Mucosa of stomach (tissue), 1 donor: Measurements from ENCODE around the gene ATAD3B.
"Not testable (repeated sequence)": the region's sequence is repeated elsewhere in the genome, so short reads cannot be mapped to it uniquely, and the experiment has no call there.

ENCODE experiments used
- H3K27me3 ChIP-seq: one replicate; pipeline ENCODE4 v1.7.0; 2013; ENCODE audit warnings: mild to moderate bottlenecking, low read length; ENCODE audit not compliant: control insufficient read depth, insufficient read depth
- H3K36me3 ChIP-seq: one replicate; pipeline ENCODE4 v1.7.0; 2013; ENCODE audit warnings: low read length; ENCODE audit not compliant: control insufficient read depth, insufficient read depth
- H3K4me1 ChIP-seq: one replicate; pipeline ENCODE4 v1.7.0; 2013; ENCODE audit warnings: mild to moderate bottlenecking, low read length; ENCODE audit not compliant: control insufficient read depth, insufficient read depth
- H3K4me3 ChIP-seq: one replicate; pipeline ENCODE4 v1.7.0; 2013; ENCODE audit warnings: low read length
- H3K9ac ChIP-seq: one replicate; pipeline ENCODE4 v1.7.0; 2013; ENCODE audit warnings: mild to moderate bottlenecking, low read length, moderate library complexity
- H3K9me3 ChIP-seq: one replicate; pipeline ENCODE4 v1.7.0; 2013; ENCODE audit warnings: mild to moderate bottlenecking, low read length, moderate library complexity; ENCODE audit not compliant: control insufficient read depth
- donor health status: Pancreatic carcinoma.

The ATAD3B gene

DNA sequence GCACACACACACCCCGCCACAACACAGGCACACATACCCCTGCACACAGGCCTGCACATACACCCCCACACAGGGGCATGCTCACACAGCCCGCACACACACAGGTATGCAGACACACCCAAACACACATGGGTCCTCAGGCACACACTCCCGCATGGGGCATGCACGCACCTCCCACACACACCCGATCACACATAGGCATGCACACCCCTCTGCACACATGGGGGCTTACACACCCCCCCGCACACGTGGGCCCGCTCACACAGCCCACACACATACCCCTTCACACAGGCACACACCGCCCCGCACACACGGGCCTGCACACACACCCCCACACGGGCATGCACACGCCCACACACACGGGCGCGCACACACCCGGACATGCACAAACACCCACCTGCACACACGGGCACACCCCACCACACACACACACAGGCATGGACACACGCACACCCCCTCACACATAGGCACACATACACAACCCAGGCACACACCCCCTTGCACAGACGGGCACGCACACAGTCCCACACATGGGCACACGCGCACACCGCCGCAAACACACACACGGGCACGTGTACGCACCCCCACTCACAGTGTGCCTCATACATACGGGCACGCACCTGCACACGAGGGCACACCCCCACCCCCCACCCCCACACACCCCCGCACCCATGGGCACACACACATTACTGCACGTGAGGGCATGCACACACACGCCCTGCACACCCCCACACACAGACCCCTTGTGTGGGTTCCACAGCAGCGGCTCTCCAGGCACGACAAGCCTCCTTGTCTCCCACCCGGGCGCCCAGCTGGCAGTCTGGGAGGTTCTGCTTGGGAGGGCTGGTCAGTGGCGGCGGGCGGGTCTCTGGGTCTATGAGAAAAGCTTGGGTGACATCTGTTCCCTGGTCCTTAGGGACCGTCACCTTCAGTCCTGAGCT, 8.3 kb downstream of the ATAD3B start:
- Histone ChIP-seq H3K9ac (no peak overlapping the region), H3K4me3 (no peak overlapping the region), H3K4me1 (no peaks in the 10 kb centered on the region), H3K9me3 (no peaks in the 10 kb centered on the region), H3K27me3 (no peaks in the 10 kb centered on the region), H3K36me3 (peaks cover 7% of the 10 kb centered on the region)

DNA sequence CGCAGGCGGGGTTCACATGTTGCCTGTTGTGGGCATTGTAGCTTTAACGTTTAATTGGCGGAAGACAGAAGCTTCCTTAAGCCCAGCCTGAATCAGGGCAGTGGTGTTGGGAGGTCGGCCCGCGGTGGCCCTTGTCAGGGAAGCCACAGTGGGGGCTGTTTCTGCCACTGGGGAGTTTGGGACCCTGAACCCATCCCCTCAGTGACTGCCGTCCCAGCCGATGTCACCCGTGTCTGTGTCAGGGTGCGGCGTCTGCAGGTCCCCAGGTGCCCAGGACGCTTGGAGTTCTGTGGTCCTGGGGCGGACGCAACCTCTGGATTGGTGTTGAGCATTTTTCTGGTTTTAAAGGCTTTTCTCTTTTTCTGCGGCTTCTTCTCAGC, 8.9 kb downstream of the ATAD3B start:
- H3K36me3 ChIP-seq, H3K27me3 ChIP-seq, H3K4me3 ChIP-seq: not testable (repeated sequence)

DNA sequence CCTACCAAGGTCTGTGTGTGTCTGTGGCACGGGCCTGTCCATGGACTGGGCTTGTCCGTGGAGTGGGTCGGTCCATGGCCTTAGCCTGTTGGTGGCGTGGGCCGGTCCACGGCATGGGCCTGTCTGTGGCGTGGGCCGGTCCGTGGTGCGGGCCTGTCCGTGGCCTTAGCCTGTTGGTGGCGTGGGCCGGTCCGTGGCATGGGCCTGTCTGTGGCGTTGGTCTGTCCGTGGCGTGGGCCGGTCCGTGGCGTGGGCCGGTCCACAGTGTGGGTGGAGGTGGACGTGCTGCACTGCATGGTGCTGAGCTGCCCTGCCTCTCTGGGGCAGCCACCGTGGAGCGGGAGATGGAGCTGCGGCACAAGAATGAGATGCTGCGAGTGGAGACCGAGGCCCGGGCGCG, 10.2 kb downstream of the ATAD3B start:
- H3K4me1 ChIP-seq, H3K27me3 ChIP-seq, H3K9me3 ChIP-seq, H3K36me3 ChIP-seq, H3K9ac ChIP-seq, H3K4me3 ChIP-seq: not testable (repeated sequence)

More for the DNA sequence above, 8.9 kb downstream of the ATAD3B start:
- H3K4me1 ChIP-seq, H3K9ac ChIP-seq, H3K9me3 ChIP-seq: not testable (repeated sequence)

- no peaks in the 10 kb centered on the region for H3K9me3 ChIP-seq
- H3K9ac ChIP-seq, result no peak overlapping the region
- H3K4me1 ChIP-seq, result no peaks in the 10 kb centered on the region
- peaks cover 7% of the 10 kb centered on the region for H3K36me3 ChIP-seq
- no peak overlapping the region for H3K4me3 ChIP-seq
- H3K27me3 ChIP-seq, result no peaks in the 10 kb centered on the region
These were observed 11.3 kb downstream of the ATAD3B start for GRCh38 chr1:1482856-1483255.

- no peak overlapping the region for H3K9ac ChIP-seq
These were observed 12.1 kb downstream of the ATAD3B start for GRCh38 chr1:1483714-1484113.

GRCh38 chr1:1484976-1485750, 13.6 kb downstream of the ATAD3B start:
- H3K4me1 ChIP-seq, H3K4me3 ChIP-seq, H3K9ac ChIP-seq, H3K36me3 ChIP-seq, H3K9me3 ChIP-seq, H3K27me3 ChIP-seq: not testable (repeated sequence)

More at GRCh38 chr1:1483714-1484113, 12.1 kb downstream of the ATAD3B start:
- peaks cover 7% of the 10 kb centered on the region for H3K36me3 ChIP-seq
- no peaks in the 10 kb centered on the region for H3K9me3 ChIP-seq
- H3K4me3 ChIP-seq, result no peak overlapping the region
- H3K4me1 ChIP-seq, result no peaks in the 10 kb centered on the region
- H3K27me3 ChIP-seq, result no peaks in the 10 kb centered on the region

DNA sequence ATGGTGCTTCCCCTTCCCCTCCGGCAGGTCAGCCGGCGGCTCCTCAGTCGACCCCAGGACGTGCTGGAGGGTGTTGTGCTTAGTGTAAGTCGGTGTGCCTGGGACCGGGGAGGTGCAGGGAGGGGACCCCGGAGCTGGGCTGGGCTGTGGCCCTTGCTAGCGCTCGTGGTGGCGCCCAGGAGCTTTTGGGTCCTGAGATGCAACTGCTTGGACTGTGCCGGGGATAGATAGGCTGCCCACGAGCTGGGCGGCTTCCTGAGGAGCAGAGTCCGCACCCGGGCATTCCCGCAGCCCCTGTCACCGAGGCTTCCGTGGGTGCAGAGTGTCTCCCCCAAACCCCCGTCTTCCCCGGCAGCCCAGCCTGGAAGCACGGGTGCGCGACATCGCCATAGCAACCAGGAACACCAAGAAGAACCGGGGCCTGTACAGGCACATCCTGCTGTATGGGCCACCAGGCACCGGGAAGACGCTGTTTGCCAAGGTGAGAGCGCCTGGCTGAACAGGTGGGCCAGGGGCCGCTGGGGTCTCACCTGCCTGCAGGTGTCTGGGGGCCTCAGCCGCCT, 14.3 kb downstream of the ATAD3B start:
- not testable (repeated sequence) for H3K4me3 ChIP-seq, H3K4me1 ChIP-seq, H3K9me3 ChIP-seq, H3K27me3 ChIP-seq, H3K36me3 ChIP-seq, H3K9ac ChIP-seq

DNA sequence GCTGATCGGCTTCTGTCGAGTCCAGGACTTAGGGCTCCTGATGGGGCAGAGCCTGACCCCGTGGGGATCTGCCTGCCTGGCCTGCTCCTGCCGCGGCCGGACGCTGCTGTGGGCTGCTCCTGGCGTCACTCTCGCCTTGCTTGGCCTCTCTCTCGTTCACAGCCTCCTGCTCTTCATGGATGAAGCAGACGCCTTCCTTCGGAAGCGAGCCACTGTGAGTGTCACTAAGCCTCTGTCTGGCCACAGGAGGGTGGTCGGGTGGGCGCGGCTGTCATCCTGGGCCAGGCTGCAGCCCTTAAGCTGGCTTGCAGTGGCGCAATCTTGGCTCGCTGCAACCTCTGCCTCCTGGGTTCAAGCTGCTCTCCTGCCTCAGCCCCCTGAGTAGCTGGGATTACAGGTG, 16.1 kb downstream of the ATAD3B start:
- Histone ChIP-seq H3K9me3 (no peaks in the 10 kb centered on the region), H3K36me3 (peaks cover 9% of the 10 kb centered on the region), H3K4me1 (no peaks in the 10 kb centered on the region), H3K27me3 (no peaks in the 10 kb centered on the region), H3K4me3 (no peak overlapping the region), H3K9ac (no peak overlapping the region)

DNA sequence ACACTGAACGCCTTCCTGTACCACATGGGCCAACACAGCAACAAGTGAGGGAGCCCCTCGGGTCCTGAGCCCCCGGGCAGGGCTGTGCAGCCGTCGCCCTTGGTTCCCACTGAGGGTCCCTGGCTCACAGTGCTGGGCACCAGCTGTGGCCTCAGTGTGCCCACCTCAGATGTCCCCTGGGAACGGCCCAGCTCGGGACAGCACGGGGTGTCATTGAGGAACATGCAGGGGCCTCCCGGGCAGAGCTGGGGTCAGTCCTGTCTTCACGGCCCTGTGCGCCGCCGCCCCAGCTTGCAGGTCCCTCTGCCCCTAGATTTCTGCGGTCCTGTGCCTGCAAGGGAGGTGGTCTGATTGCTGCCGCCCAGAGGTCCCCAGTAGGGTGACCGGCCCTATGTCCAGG, 17.7 kb downstream of the ATAD3B start:
- Histone ChIP-seq H3K9me3 (no peaks in the 10 kb centered on the region), H3K9ac (no peak overlapping the region), H3K4me1 (no peaks in the 10 kb centered on the region), H3K36me3 (peaks cover 9% of the 10 kb centered on the region), H3K4me3 (no peak overlapping the region), H3K27me3 (no peaks in the 10 kb centered on the region)

- H3K27me3 ChIP-seq, result no peaks in the 10 kb centered on the region
- H3K4me1 ChIP-seq, result no peaks in the 10 kb centered on the region
- H3K4me3 ChIP-seq, result no peak overlapping the region
- peaks cover 9% of the 10 kb centered on the region for H3K36me3 ChIP-seq
- H3K9me3 ChIP-seq, result no peaks in the 10 kb centered on the region
- no peak overlapping the region for H3K9ac ChIP-seq
These were observed 18.3 kb downstream of the ATAD3B start for GRCh38 chr1:1489861-1490260.

GRCh38 chr1:1490633-1491230, 19.2 kb downstream of the ATAD3B start:
- Histone ChIP-seq H3K27me3 (no peaks in the 10 kb centered on the region), H3K4me3 (no peak overlapping the region), H3K9me3 (no peaks in the 10 kb centered on the region), H3K4me1 (no peaks in the 10 kb centered on the region), H3K36me3 (peaks cover 9% of the 10 kb centered on the region), H3K9ac (no peak overlapping the region)

DNA sequence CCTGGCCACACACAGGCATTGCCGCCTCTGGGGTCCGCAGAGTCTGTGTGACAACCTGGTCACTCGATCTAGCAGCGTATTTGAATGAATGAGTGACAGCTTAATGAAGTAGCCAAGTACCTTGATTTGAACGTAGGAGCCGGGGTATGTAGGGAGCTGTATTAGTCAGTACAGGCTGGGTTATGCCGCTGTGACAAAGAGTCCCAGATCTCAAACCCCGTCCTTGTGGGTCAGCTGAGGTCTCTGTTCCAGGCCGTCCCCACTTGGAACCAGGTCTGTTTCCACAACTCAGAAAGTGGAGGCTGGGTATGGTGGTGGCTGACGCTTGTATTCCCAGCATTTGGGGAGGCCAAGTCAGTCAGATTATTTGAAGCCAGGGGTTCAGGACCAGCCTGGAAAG, 20.0 kb downstream of the ATAD3B start:
- no peak overlapping the region for H3K4me3 ChIP-seq
- no peaks in the 10 kb centered on the region for H3K27me3 ChIP-seq
- H3K4me1 ChIP-seq, result no peaks in the 10 kb centered on the region
- peaks cover 9% of the 10 kb centered on the region for H3K36me3 ChIP-seq
- H3K9me3 ChIP-seq, result no peaks in the 10 kb centered on the region
- no peak overlapping the region for H3K9ac ChIP-seq
